HCT116 (cell line): ENCODE data around the gene PLEKHG5. TPM values are rescaled to one million over a fixed set of nuclear protein-coding genes. Genes with fewer than 3 reads are reported as not detected.

Source experiments
- ATAC-seq: fragments of 200-7000 bp; cut with Tn5 transposase; 2 replicates; pipeline ENCODE4 v1.9.1; 2020; ENCODE audit warnings: mild to moderate bottlenecking, moderate library complexity
- BruUV-seq: library from RNA; stranded (reverse); fragments of 400-500 nt; replicated peaks from 2 replicates; lab custom pipeline; 2021; lab: Mats Ljungman, UMichigan
- CTCF ChIA-PET: fragments of 300-600 bp; sonication (Branson Sonifier 250); formaldehyde crosslinking; loops from one replicate; lab custom pipeline; 2021; ENCODE audit warnings: antibody characterized with exemption; lab: Charles Lee
- POLR2A ChIA-PET: fragments of 300-600, 350-600 bp; sonication (Branson Sonifier 250); formaldehyde crosslinking; loops from one replicate; lab custom pipeline; 2021; ENCODE audit warnings: antibody characterized with exemption; lab: Charles Lee
- RAD21 ChIA-PET, 2 experiments: fragments of 300-600 bp; sonication (Branson Sonifier 250); formaldehyde crosslinking; loops; one replicate each; lab custom pipeline; 2023; ENCODE audit warnings: low total read pairs in 2 of 2; ENCODE audit not compliant: uncharacterized antibody in 2 of 2, unreplicated experiment in 2 of 2, low non-redundant PET in 1 of 2; lab: Charles Lee
- DNase-seq: peaks from one replicate; pipeline ENCODE4 v3.0.0-alpha.2; 2010; ENCODE audit warnings: low read depth, low spot score
- H2AFZ ChIP-seq: fragments of 200-600 bp; shearing (Covaris generic), sonication (generic); 2 replicates; pipeline ENCODE4 v1.6.1; 2017; ENCODE audit warnings: low read depth, mixed run types, mixed read lengths, antibody characterized with exemption, low read length; ENCODE audit not compliant: poor library complexity, severe bottlenecking
- H3K27ac ChIP-seq: 2 replicates; pipeline ENCODE4 v1.5.1; 2012; ENCODE audit warnings: low read depth, low read length
- H3K27me3 ChIP-seq: fragments of 200-600 bp; sonication (generic); 2 replicates; pipeline ENCODE4 v1.6.1; 2016; ENCODE audit warnings: mixed run types, low read length, mixed read lengths; ENCODE audit not compliant: insufficient read depth
- H3K36me3 ChIP-seq, 2 experiments: fragments of 200-500 bp in 1 of 2; fragments of 200-600 bp in 1 of 2; sonication (Bioruptor generic) in 1 of 2; sonication (generic) in 1 of 2; 2 replicates each; pipeline versions ENCODE4 v1.5.1 to v1.6.1; 2014 to 2016; ENCODE audit warnings: low read length in 2 of 2, inconsistent platforms in 1 of 2, mixed read lengths in 1 of 2, mixed run types in 1 of 2; ENCODE audit not compliant: insufficient read depth in 2 of 2, control insufficient read depth in 1 of 2
- H3K4me1 ChIP-seq, 2 experiments: fragments of 200-600 bp in 1 of 2; sonication (generic) in 1 of 2; 2 replicates each; pipeline versions ENCODE4 v1.5.1 to v1.6.1; 2012 to 2017; ENCODE audit warnings: low read length in 2 of 2, inconsistent platforms in 1 of 2, mild to moderate bottlenecking in 1 of 2, mixed read lengths in 1 of 2, mixed run types in 1 of 2, moderate library complexity in 1 of 2; ENCODE audit not compliant: insufficient read depth in 2 of 2, control insufficient read depth in 1 of 2
- H3K4me2 ChIP-seq: fragments of 200-600 bp; sonication (generic); 2 replicates; pipeline ENCODE4 v1.6.1; 2017; ENCODE audit warnings: mixed run types, low read length, mixed read lengths
- H3K4me3 ChIP-seq, 2 experiments: fragments of 200-600 bp in 1 of 2; sonication (generic) in 1 of 2; replicated peaks in 1 of 2; 2 replicates each; pipeline ENCODE4 v1.5.1; 2011 to 2016; ENCODE audit warnings: low read length in 2 of 2, control low read depth in 1 of 2, low read depth in 1 of 2, mild to moderate bottlenecking in 1 of 2, mixed read lengths in 1 of 2, mixed run types in 1 of 2
- H3K79me2 ChIP-seq: fragments of 200-600 bp; sonication (generic); 2 replicates; pipeline ENCODE4 v1.6.1; 2017; ENCODE audit warnings: mild to moderate bottlenecking, mixed run types, low read length, moderate library complexity, mixed read lengths; ENCODE audit not compliant: insufficient read depth
- H3K9ac ChIP-seq: fragments of 200-600 bp; sonication (generic); 2 replicates; pipeline ENCODE4 v1.6.1; 2016; ENCODE audit warnings: low read length, mixed read lengths
- H3K9me2 ChIP-seq: fragments of 200-600 bp; sonication (generic), shearing (Covaris generic); 2 replicates; pipeline ENCODE4 v1.6.1; 2017; ENCODE audit warnings: mixed run types, mild to moderate bottlenecking, moderate library complexity; ENCODE audit not compliant: insufficient read depth
- H3K9me3 ChIP-seq, 2 experiments: fragments of 200-500 bp in 1 of 2; fragments of 200-600 bp in 1 of 2; sonication (Bioruptor generic) in 1 of 2; sonication (generic) in 1 of 2; 2 replicates each; pipeline ENCODE4 v1.6.1; 2014 to 2017; ENCODE audit warnings: low read length in 2 of 2, mixed read lengths in 2 of 2, inconsistent platforms in 1 of 2, low read depth in 1 of 2, mild to moderate bottlenecking in 1 of 2, mixed run types in 1 of 2, moderate library complexity in 1 of 2; ENCODE audit not compliant: control insufficient read depth in 1 of 2, insufficient read depth in 1 of 2
- H4K20me1 ChIP-seq: fragments of 200-600 bp; sonication (generic), shearing (Covaris generic); 2 replicates; pipeline ENCODE4 v1.6.1; 2017; ENCODE audit warnings: mixed run types, mild to moderate bottlenecking, moderate library complexity; ENCODE audit not compliant: insufficient read depth
- CTCF ChIP-seq, 3 experiments: fragments of 200-600 bp in 1 of 3; sonication (generic) in 1 of 3; IDR thresholded peaks in 2 of 3; conservative IDR thresholded peaks in 1 of 3; 2 replicates each; pipeline ENCODE4 v1.5.1; 2012 to 2017; ENCODE audit warnings: low read depth in 2 of 3, low read length in 2 of 3, antibody characterized with exemption in 1 of 3, borderline replicate concordance in 1 of 3, control low read depth in 1 of 3, mild to moderate bottlenecking in 1 of 3, mixed read lengths in 1 of 3, mixed run types in 1 of 3, moderate library complexity in 1 of 3; ENCODE audit not compliant: insufficient read depth in 1 of 3
- EGR1 ChIP-seq: IDR thresholded peaks from 2 replicates; pipeline ENCODE4 v1.6.1; 2012; ENCODE audit warnings: low read depth
- EZH2 ChIP-seq: fragments of 200-600 bp; sonication (generic); IDR thresholded peaks from 2 replicates; pipeline ENCODE4 v1.6.1; 2017; ENCODE audit warnings: antibody characterized with exemption, mixed run types
- EZH2phosphoT487 ChIP-seq: fragments of 200-600 bp; IDR thresholded peaks from 2 replicates; pipeline ENCODE4 v1.6.1; 2018; ENCODE audit warnings: antibody characterized with exemption, borderline replicate concordance
- FOSL1 ChIP-seq: IDR thresholded peaks from 2 replicates; pipeline ENCODE4 v1.6.1; 2012; ENCODE audit warnings: low read depth
- JUND ChIP-seq: IDR thresholded peaks from 2 replicates; pipeline ENCODE4 v1.6.1; 2012
- RAD21 ChIP-seq: IDR thresholded peaks from 2 replicates; pipeline ENCODE4 v1.6.1; 2012; ENCODE audit warnings: low read depth, mild to moderate bottlenecking
- SRF ChIP-seq: IDR thresholded peaks from 2 replicates; pipeline ENCODE4 v1.6.1; 2012; ENCODE audit warnings: low read depth
- ZFX ChIP-seq: fragments of 450-650 bp; IDR thresholded peaks from 2 replicates; pipeline ENCODE4 v1.6.1; 2017
- ZNF274 ChIP-seq: fragments of 200-500 bp; sonication (Bioruptor generic); IDR thresholded peaks from 2 replicates; pipeline ENCODE4 v1.6.1; 2014; ENCODE audit warnings: mild to moderate bottlenecking, low read depth, low read length, inconsistent platforms
- intact Hi-C: fragments of 100-400 bp; cut with micrococcal nuclease; formaldehyde crosslinking; loops from 2 replicates; pipeline ENCODE4 v1.10.0; 2022
- total RNA-seq: library from RNA; stranded (reverse); gene quantifications from one replicate; pipeline ENCODE4 v1.2.1, GENCODE V29; 2021; ENCODE audit not compliant: unreplicated experiment

Gene PLEKHG5
- total RNA-seq, 1 experiment from 2014 or later, result 33.0 TPM

- Histone ChIP-seq H2AFZ (no peak overlapping the region), H3K9ac (no peak overlapping the region), H3K4me2 (no peak overlapping the region), H3K36me3 (no peaks in the 10 kb centered on the region), H3K4me1 (peaks cover 4 to 15% of the 10 kb centered on the region in 2 experiments; a peak in 2 of 4 replicates), H3K27ac (no peak overlapping the region), H4K20me1 (no peaks in the 10 kb centered on the region), H3K9me2 (no peaks in the 10 kb centered on the region), H3K9me3 (no peaks in the 10 kb centered on the region), H3K4me3 (no peak overlapping the region), H3K27me3 (no peaks in the 10 kb centered on the region), H3K79me2 (no peaks in the 10 kb centered on the region; the same call in 1 of the 2 replicates)
- no TSS peak for BruUV-seq
- CTCF ChIA-PET, result interaction anchor here (1.3 kb wide), 1 partner anchor 11 kb away, joined by 4 read pairs; no protein-coding TSS in a partner anchor
- TF ChIP-seq CTCF (IDR thresholded peaks at IDR 0.05 in 2 of 3, conservative IDR thresholded peaks at IDR 0.05 in 1 of 3; ENCODE audit: borderline replicate concordance in 1 of 3, insufficient read depth in 1 of 3, low read depth in 2 of 3, low read length in 2 of 3) (no peak), JUND (no peak), ZNF274 (no peak), EZH2 (no peak), ZFX (no peak), RAD21 (no peak)
- intact Hi-C loops, result no loop called here
- no peak for DNase-seq
- POLR2A ChIA-PET, result no interaction called here
- RAD21 ChIA-PET, result no interaction called here
- no peak; the same call in 1 of the 2 replicates for ATAC-seq
Observed at GRCh38 chr1:6483017-6483760, 8.3 kb downstream of the PLEKHG5 start.

- POLR2A ChIA-PET, result no interaction called here
- no peaks in the 10 kb centered on the region for H3K9me3 ChIP-seq
- H3K36me3 ChIP-seq, result no peaks in the 10 kb centered on the region
- H3K27ac ChIP-seq, result no peak overlapping the region
- no peaks in the 10 kb centered on the region for H3K79me2 ChIP-seq
- ATAC-seq, result no peak
- no peak for TF ChIP-seq EZH2phosphoT487
- no peak for TF ChIP-seq EGR1
- TF ChIP-seq CTCF (IDR thresholded peaks at IDR 0.05 in 2 of 3, conservative IDR thresholded peaks at IDR 0.05 in 1 of 3; ENCODE audit: borderline replicate concordance in 1 of 3, insufficient read depth in 1 of 3, low read depth in 2 of 3, low read length in 2 of 3), result no peak
- TF ChIP-seq SRF, result no peak
- no peak for TF ChIP-seq FOSL1
- TF ChIP-seq, all 23 proteins: peak for 0
- Histone ChIP-seq H3K9me2 (no peaks in the 10 kb centered on the region), H4K20me1 (no peaks in the 10 kb centered on the region), H2AFZ (no peak overlapping the region), H3K9ac (no peak overlapping the region), H3K4me3 (no peak overlapping the region), H3K4me1 (peaks cover 5 to 20% of the 10 kb centered on the region in 2 experiments; a peak in 3 of 4 replicates), H3K4me2 (no peak overlapping the region), H3K27me3 (no peaks in the 10 kb centered on the region)
- ChIA-PET CTCF (interaction anchor here (2.3 kb wide), 1 partner anchor 10 kb away, joined by 7 read pairs; no protein-coding TSS in a partner anchor), RAD21 (no interaction called here)
- no TSS peak for BruUV-seq
- intact Hi-C loops, result no loop called here
- no peak for DNase-seq
Observed at GRCh38 chr1:6481820-6482219, 9.6 kb downstream of the PLEKHG5 start.
